SKM-1 treated with dmso at 0.1 percent for 144 hours (cell line): ENCODE data around the gene PLEK2.
"Not testable (repeated sequence)": the region's sequence is repeated elsewhere in the genome, so short reads cannot be mapped to it uniquely, and the experiment has no call there.

ENCODE experiments used
- DNase-seq: peaks from one replicate; lab custom pipeline; 2025; ENCODE audit not compliant: unreplicated experiment; lab: John Stamatoyannopoulos, UW

The PLEK2 gene

DNA sequence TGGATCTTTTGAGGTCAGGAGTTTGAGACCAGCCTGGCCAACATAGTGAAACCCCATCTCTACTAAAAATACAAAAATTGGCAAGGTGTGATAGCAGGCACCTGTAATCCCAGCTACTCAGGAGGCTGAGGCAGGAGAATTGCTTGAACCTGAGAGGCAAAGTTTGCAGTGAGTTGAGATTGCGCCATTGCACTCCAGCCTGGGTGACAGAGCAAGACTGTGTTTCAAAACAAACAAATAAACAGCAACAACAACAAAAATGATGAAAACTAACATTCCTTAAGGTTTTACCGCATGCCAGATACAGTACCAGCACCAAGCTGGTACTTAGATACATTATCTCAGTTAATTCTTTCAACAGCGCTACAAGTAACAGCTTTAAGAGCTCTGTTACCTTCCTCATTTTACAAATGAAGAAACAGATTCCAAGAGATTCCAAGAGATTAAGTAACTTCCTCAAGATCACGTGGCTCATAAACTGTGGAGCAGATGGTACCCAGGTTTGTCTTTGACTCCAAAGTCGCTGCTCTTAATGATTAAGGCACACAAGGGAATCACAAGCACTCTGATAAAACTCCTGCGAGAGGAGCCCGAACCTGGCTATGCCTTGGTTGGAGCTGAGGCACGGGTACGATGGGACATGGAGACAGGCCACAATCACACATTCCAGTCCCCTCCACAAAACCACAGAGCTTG is 17.7 kb upstream of the PLEK2 start:
- no peak for DNase-seq

DNA sequence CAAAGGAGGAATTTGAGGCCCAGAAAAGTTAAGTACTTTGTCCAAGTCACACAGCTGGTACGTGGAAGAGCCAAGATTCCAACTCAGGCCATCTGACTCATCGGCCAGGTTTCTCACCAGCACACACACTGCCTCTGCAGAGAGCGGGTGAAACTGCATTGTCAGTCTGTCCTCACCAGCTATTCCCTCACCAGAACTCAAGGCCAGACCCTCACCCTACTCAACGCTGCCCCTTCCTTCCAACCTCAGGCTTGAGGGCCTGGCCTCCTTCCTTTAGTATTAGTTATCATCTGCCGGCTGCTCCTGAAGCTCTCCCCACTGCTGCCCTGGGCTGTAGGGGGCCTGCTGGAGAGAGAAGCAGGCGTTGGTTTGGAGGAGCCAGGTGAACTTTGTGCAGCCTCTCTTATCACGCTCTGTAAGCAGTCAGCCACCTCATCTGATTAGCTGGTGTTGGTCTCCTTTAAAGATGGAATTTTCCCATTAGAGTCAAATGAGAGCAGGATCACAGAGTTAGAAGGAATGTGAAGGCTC is 16.6 kb upstream of the PLEK2 start:
- DNase-seq = no peak

- peak; percentile 48 for DNase-seq
Observed at GRCh38 chr14:67426983-67427606, 15.1 kb upstream of the PLEK2 start.

GRCh38 chr14:67426161-67426560 is 14.2 kb upstream of the PLEK2 start:
- DNase-seq = no peak

DNA sequence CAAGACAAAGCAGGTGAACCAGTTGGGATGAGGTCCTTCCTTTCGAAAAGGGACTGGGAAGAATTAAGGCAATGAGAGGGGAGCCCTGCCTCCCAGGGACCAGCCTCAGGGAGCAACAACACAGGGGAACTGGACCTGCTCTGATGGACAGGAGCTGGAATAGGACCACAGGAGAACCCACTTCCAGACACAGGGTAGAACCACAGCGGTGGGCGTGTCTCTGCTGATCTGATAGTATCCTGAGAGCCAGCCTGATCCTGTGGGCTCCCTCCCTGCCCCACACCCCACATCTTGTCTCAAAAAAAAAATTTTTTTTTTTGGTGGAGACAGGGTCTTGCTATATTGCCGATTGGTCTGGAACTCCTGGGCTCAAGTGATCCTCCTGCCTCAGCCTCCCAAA is 13.6 kb upstream of the PLEK2 start:
- DNase-seq = no peak

- DNase-seq = no peak
Observed at GRCh38 chr14:67424539-67424938, 12.6 kb upstream of the PLEK2 start.

GRCh38 chr14:67423424-67423823 is 11.5 kb upstream of the PLEK2 start:
- DNase-seq = peak; percentile 4

- DNase-seq = no peak
Observed at GRCh38 chr14:67421356-67422224, 9.6 kb upstream of the PLEK2 start.

DNA sequence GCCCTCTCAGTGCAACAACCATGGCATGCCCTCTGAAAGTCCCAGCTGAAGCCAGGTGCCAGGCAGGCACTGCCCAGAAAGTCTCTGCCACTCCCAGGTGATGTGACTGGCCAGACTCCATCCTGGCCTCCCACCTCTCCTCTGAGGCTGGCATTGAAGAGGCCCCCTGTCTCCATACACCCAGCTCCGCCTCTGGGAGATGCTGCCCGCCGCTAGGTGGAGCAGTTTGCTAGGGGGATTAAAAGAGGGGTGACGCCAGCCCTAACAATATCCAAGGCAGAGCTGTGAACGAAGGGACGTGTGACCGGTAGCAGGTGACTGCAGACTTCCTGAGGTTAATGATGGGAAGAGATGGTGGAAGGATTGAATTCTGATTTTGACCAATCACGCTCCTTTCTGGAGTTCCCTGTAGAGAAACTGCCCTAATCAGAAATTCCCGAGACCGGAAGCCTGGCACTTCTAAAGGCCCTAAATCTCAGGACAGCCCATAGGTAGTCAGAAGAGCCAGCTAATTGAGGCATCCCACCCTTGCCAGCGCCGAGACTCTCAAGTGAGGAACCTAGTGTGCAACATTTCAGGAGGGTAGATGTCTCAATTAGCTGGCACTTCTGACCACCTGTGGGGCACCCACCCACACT is 8.3 kb upstream of the PLEK2 start:
- DNase-seq = peak; percentile 2

DNA sequence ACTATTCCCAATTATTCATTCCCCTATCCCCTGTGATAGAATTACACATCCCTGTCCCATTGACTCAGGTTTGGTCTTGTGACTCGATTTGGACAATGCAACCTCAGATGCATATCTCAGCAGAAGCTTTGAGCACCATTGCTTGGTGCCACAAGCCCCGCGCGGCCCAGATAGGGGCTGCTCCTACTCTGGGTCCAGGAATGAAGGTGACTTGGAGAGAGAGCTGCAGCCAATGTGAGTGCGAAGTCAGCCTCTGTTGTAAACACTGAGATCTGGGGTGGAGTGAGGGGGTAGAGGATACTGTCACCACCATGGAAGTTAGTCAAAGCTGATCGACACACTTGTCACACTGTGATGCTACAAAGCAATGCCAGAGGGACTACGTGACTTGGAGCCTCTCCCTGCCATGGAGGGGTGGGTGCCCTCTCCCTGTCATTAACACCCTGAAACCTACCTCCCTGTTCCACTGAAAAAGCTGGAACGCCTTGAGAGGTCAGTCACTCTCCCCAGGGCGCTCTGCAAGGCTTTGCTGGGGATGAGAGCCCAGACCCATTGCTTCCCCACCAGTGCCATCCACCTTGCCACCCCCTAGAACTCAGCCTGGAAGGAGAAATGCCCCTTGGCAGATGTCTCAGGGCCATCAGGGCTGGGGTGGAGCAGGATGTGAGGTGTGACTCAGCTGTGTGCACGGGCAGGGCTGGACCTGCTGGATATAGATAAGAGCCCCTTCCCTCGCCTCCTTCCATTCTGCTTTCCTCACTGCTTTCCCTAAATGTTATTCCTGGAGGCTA is 6.6 kb upstream of the PLEK2 start:
- no peak for DNase-seq

DNA sequence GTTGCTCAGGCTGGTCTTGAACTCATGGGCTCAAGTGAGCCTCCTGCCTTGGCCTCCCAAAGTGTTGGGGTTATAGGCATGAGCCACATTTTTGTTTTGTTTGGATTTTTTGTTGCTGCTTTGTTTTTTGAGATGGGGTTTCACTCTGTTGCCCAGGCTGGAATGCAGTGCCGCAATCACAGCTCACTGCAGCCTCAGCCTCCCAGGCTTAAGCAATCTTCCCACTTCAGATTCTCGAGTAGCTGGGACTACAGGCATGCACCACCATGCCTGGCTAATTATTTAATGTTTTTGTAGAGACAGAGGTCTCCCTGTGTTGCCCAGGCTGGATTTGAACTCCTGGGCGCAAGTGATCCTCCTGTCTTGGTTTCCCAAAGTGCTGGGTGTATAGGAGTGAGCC is 5.7 kb upstream of the PLEK2 start:
- no peak for DNase-seq

GRCh38 chr14:67416810-67417209 is 4.8 kb upstream of the PLEK2 start:
- no peak for DNase-seq

GRCh38 chr14:67416085-67416484 is 4.1 kb upstream of the PLEK2 start:
- no peak for DNase-seq

DNA sequence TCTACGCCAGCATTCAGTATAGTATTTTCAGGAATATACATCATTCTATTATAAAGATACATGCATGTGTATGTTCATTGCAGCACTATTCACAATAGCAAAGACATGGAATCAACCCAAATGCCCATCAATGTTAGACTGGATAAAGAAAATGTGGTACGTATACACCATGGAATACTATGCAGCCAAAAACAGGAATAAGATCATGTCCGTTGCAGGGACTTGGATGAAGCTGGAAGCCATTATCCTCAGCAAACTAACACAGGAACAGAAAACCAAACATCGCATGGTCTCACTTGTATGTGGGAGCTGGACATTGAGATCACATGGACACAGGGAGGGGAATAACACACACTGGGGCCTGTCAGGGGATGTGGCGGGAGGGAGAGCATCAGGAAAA is 3.6 kb upstream of the PLEK2 start:
- not testable (repeated sequence) for DNase-seq

GRCh38 chr14:67413806-67414769 is 2.1 kb upstream of the PLEK2 start:
- DNase-seq = no peak

DNA sequence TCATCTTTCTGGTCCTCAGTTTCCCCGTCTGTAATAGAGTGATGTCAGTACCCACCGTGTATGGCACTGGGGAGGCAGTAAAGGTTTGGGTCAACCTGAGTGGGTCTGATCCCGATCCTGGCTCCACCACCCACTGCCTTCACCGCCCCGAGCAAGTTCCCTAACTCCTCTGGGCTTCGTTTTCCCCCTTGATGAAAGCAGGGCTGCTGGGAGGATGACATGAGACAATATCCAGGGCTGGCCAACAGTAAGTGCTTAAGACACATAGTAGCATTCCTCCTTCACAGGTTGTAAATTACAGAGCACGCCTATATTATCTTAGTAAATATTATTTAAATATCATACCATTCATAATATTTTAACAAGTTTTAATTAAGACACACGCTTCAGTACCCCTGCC is 595 bp downstream of the PLEK2 start:
- DNase-seq = no peak

GRCh38 chr14:67410313-67410712 is 1.7 kb downstream of the PLEK2 start:
- no peak for DNase-seq

DNA sequence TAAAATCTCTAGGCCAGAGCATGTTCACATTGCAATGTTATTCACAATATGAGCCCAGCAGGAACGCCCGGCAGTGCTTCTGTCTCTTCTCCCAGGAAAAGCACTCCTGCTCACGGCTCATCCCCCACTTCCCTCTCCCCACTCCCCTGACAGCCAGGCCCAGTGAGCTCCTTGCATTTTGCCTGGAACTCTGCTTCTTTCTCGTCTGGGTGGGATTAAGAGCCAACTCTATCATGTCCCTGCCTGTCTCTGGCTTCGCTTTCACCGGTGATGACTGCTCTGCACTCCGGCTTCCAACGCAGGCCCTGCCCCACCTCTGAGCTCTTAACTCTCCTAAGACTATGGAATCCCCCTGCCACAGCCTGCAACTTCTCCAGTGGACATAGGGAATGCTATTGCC is 2.5 kb downstream of the PLEK2 start:
- DNase-seq = no peak

DNA sequence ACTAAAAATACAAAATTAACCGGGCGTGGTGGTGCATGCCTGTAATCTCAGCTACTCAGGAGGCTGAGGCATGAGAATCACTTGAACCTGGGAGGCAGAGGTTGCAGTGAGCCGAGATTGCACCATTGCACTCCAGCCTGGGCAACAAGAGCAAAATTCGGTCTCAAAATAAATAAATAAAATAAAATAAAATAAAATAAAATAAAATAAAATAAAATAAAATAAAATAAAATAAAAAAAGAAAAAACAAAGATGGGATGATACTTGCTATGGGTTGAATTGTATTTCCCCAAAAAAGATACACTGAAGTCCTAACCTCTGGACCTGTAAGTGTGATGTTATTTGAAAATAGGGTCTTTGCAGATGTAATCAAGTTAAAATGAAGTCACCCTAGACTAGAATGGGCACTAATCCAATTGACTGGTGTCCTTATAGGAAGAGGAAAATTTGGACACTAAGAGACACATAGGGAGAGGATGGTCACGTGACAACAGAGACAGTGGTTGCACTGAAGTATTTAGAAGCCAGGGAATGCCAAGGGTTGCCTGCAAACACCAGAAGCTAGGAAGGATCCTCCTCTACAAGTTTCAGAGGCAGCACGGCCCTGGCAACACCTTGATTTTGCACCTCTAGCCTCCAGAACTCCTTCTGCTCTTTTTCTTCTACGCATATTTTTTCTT is 3.7 kb downstream of the PLEK2 start:
- not testable (repeated sequence) for DNase-seq
